HG03439 (cell line): Measurements from ENCODE around the gene KIF6.
"Not testable (repeated sequence)": the region's sequence is repeated elsewhere in the genome, so short reads cannot be mapped to it uniquely, and the experiment has no call there.

Source experiments
- ATAC-seq: cut with Tn5 transposase; IDR thresholded peaks from one replicate; pipeline ENCODE4 v1.9.1; 2021; ENCODE audit warnings: mild to moderate bottlenecking, moderate library complexity; ENCODE audit not compliant: unreplicated experiment

Gene KIF6

DNA sequence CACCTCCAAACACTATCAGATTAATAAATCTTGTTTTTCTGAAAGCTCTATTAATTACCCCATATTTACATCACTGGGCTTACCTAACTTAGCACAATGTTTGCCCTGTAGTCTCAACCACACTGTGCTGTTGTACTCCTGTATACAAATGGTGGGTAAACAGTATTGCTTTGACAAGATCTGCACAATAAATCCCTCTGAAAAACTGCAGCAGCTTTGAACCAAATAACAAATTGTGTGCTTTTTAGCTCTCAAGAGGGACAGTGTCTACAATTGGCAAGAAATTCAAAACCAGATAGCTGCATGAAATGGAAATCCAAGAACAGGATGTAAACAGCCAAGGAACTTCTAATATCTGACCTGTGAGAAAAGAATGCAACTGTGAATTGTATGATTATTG is 10.4 kb downstream of the KIF6 start:
- no peak for ATAC-seq

DNA sequence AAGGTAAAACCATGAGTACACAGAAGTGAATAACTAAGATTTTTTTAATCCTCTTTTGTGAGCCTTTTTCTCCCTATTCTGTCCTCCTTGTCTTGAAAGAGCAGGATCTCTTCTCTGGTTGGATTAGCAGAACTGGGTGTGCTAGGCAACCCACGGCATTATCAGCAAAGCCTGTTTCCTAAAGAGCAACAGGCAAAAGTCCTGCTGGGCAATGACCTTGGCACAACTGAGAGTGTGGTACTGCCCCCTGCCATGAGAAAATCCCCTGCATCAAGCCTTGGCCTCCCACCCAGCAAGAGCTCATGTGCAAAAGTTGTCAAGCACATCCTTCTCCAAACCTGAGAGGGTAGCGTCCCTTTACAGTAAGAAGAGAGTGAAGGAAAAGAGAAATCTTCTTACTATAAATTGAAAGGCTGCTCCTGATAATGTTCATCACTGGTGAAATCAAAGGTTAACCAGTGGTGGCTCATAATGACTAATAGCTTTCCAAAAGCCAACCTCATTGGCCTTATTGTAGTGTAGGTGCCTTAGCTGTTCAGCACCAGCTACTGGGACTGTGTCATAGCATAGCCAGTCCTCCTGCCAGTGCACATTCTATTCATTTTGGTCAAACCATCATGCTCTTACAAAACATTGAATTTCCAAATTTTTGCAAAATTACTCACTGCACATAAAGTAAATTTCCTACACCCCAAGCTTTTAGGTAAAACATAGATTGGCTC is 17.1 kb downstream of the KIF6 start:
- no peak for ATAC-seq

DNA sequence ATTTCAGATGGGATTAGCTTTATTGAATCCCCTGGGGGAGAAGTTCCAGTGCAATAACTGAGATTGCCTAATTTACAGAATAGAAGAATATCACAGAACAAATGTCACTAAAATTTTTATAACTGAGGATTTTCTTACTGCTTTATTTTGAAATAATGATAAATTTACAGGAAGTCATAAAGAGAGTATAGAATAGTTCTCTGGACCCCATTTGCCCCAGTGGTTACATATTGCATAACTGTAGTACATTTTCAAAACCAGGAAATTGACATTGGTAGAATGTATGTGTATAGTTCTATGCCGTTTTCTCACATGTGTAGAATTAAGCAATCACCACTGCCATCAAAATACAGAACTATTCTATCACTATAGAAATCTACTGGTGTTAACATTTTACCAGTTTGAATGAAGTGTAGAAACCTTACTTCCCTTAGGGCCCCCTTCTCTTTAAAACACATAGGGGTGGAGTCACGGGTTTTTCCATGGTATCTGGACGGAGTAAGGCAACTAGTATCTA is 18.3 kb downstream of the KIF6 start:
- ATAC-seq, result no peak

DNA sequence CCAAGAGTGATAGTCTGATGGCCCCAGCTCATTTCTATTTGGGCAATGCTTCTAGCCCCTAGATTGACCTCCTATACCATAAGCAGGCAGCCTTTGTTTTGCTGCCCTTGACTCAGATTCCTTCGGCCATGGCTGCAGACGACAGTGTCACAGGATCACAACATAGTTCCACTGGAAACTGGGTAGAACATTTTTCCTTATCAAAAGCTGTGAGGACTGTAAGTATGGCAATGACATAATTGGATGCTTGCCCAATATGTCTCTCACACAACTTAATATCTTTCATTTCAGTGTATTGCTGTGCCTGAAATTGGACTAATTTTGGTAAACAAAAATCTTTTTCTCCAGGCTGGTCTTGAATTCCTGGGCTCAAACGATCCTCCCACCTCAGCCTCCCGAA is 22.9 kb downstream of the KIF6 start:
- ATAC-seq, result no peak

DNA sequence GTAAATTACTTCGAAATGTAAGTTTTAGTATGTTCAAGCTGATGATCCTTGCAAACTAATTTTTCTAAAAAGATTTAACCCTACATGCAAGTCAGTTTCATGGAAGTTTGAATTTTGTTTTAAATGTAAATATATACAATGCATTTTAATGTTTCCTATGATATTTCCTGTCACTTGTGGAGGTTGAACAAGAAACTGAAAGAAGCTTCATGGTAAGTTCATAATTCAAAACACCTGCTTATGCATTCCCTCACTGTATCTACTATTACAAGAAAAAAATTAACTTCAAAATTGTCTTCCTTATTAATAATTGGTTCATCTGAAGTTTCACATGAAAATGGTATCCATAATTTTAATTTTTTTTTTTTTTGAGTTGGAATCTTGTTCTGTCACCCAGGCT is 24.8 kb downstream of the KIF6 start:
- ATAC-seq, result no peak

DNA sequence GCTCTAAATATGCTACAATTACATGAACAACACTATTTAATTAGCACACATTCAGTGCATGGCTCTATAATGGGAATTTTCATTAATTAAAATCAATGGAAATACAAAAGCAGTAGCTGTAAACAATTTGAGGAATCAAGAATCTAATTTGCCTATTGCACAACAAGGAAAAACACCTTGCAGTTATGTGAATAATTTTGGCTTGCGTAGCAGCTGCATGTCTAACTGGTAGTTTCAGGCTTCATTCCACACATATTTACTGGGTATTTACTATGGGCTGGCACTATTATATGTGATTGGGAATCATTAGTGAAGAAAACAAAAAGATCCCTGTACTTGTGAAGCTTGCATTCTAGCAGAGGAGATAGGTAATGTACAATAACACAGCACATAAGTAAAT is 26.4 kb downstream of the KIF6 start:
- no peak for ATAC-seq

DNA sequence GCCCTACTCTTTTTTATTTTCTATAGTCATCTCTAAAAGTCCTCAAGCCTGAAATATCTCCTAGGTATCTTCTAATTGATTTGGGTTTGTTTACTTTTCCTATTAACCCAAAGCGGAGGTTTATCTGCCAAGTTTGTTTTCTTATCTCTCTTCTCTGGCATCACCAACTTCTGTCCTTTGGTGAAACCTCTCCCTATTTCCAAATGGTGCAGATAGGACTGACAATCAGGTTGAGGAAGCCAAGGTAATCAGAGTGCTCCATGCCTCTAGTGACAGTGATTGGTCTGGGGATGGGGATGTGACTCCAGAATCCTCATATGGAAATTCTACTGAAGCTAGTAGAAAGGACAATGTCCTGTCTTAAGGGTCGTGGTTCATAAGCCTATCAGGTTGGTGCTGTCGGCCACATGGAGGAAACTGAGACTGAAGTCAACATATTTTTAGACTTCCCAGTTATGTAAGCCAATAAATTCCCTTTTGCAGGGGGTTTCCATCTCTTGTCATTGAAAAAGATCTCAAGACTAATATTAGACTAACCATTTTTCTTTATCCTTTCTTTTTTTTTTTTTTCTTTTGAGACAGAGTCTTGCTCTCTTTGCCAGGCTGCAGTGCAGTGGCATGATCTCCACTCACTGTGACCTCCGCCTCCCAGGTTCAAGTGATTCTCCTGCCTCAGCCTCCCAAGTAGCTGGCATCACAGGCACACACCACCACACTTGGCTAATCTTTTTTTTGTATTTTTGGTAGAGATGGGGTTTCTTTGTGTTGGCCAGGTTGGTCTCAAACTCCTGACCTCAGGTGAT is 28.0 kb downstream of the KIF6 start:
- ATAC-seq, result no peak

DNA sequence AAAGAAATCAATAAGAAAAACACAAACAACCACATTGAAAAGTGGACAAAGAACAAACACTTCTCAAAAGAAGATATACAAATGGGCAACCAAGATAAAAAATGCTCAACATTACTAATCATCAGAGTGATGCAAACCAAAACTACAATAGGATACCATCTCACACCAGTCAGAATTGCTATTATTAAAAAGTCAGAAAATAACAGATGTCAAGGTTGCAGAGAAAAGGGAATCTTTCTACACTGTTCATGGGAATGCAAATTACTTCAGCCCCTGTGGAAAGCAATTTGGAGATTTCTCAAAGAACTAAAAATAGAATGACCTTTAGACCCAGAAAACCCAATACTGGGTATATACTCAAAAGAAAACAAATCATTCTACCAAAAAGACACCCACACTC is 29.8 kb downstream of the KIF6 start:
- no peak for ATAC-seq

DNA sequence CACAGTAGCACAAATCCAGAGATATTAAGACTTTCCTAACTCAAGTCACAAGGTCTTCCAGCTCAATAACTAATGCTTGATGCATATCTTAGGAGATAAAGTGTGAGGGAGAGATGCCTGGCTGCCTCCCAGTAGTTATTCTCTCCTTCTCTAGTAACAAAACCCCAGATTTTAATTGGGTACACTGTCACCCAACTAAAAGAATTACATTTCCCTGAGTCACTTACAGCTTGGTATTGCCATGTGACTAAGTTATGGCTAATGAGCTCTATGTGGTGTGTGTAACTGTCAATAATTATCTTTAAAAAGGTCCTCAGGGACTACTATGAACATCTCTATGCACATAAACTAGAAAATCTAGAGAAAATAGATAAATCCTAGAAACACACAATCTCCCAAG is 32.0 kb downstream of the KIF6 start:
- ATAC-seq, result no peak

DNA sequence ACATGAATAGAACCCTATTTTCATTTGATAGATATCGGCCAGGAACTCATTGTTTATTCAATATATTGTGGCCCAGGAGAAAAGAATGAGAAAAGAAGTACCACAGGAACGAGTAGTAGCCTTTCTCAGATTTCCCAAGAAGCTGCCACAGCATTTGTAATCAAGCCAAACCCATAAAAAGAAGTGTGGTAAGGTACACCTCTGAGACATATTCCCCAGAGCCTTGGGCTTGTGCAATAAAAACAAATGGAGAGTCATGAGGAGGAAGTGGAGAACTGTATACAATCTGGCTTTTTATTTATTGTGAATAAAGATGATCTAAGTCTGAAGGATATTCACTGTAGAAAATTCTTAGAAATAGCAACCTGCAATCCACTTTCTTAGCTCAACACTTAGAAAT is 36.7 kb downstream of the KIF6 start:
- ATAC-seq, result no peak

DNA sequence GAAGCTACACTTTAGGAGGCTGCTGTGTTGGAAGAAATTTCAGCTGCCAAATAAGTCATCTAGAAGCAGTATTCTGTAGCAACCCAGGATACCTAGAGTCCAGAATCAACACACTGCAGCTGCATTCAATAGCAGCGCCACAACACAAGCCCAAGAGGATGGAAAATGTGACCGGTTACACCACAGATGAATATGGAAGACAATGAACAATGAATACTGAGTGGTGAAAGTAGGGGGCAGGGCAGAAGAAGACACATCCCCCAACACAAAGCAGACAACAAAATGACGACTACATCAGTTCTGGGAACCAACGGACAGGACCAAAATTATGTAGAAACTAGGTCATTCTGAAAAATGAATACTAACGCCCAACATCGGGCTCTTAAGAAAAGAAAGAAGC is 38.2 kb downstream of the KIF6 start:
- ATAC-seq, result no peak

DNA sequence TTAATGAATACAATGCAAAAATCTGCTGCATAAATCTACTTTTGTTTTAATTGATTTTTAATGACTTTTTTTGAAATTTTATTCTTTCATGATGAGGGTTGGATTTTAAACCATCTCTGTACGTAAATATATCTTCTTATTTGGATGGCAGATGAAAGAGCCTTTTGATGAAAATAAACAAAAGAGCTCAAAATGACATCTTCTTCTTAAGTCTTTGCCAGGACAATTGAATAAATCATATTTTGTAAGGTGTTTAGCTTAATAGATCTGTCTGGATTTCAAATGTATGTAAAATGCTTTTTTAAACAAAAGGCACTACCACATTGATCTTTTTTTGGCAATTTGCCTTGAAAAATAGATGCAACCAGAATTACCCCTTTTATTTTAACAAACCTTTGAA is 39.3 kb downstream of the KIF6 start:
- no peak for ATAC-seq

DNA sequence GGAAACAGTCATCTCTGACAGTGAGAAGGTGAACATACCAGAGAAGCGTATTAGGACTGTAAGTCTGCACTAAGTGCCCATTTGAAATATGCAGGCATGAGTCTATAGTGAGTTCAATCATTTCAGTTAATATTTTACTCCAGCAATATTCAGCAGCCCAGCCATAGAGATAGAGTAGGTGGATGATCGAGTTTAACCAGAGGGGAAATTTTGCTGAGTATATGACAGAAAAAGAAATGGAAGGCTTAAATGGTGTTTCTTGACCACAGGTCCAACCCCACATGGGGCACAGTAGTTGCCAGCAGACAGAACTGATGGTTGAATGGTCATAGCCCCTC is 39.8 kb downstream of the KIF6 start:
- no peak for ATAC-seq

DNA sequence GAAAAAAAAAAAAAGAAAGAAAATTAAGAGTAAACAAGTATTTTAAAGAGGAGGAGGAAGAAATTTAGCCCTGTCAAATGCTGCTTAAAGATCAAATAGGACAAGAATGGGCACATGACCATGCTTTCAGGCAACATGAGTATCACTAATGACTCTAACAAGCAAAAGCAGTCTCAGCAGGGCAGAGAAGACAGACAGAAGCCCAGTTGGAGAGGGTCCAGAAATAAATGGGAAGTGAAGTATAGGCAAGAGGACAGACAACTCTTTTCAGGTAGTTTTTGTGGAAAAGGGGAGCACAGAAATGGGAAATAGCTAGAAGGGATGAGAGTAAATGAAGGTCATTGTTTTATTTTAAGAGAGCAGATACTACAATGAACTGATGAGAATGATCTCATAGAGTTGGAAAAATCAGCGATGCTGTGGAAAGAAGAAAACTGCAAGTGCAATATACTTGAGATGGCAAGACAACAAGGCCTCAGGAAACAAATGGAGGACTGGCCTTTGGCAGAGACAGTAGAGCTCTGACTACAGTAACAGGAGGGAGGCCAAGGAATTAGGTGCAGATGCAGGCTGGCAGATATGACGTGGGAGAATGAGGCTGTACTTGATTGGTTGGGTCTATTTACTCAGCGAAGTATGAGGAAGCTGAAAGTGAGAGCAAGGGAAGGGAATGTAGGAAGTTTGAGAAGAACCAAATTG is 40.3 kb downstream of the KIF6 start:
- ATAC-seq, result no peak

DNA sequence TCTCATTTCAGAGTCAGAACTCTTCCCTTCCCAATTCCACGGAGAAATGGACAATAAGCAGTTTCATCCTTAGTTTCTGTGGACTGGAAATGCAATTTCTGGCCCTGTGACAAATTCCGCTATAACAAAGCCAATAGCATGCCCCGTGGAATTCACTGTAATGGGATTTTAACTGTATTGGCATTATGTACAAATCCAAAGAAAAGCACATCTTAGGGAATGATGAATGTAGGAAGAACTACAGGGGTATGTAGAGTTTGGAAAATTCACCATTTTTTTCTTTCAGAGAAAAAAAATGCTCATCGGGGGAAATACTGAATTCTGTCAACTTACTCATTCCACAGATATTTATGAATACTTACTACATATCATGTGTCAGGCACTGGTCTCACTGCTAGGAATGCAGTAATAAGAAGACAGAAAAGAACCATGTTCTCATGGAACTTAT is 43.5 kb downstream of the KIF6 start:
- ATAC-seq, result no peak

DNA sequence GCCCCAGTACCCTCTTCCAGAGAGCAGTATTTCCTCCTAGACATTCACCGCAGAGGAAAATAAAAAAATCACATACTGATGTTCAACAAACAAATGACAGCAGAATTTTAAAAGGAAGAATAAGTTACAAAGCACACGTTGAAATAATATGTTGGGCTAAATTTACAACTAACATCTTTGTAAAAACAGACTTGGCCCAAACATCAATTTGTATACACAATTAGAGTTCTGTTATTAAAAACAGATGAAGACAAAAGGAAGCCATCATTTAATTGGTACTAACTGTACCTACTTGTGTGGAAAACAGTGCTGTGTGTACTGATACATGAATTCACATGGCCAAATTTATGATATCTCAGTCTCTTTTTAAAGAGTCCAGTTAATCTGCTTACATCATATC is 46.3 kb downstream of the KIF6 start:
- no peak for ATAC-seq

DNA sequence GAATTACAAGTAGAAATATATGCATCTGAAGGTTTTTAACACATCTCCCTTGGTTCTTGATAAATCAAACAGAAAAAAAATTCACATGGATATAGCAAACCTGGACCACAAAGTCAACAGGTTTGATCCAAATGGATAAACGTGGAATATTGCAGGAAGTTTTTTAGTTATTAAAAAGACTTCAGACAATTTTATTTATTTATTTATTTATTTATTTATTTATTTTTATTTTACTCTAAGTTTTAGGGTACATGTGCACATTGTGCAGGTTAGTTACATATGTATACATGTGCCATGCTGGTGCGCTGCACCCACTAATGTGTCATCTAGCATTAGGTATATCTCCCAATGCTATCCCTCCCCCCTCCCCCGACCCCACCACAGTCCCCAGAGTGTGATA is 47.9 kb downstream of the KIF6 start:
- not testable (repeated sequence) for ATAC-seq

DNA sequence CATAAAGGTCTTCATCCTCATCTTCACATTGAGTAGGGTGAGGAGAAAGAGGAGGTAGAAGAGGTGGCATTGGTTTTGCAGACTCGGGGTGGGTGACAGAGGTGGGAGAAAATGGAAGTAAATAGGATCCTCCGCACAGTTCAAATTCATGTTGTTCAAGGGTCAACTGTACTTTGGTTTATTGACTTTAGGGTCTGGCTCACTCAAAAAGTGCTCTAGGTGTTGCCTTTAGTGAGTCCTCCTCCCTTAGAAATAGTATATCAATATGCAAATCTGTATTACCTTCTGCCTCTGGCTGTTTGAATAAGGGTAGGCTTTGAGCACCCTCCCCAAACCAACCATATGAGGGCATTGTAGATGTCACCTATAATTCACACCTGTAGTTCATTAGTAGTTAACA is 54.7 kb downstream of the KIF6 start:
- ATAC-seq, result no peak

DNA sequence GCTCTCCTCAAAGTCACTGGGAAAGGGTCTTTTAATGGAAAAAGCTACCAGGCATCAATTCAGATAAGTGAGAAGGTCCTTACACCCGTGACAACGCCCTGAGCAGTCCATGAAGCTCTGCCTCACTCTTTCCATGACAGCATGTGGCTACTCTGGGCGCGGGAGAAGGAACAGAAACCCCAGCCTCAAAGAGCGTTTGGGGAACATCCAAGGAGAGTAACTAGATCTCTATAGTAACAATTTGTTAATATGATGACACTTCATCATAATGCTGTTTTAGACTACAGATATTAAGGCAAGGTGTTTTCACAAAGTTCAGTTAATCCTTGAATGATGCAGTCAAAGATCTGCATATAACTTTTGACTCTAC is 55.2 kb downstream of the KIF6 start:
- ATAC-seq, result no peak

DNA sequence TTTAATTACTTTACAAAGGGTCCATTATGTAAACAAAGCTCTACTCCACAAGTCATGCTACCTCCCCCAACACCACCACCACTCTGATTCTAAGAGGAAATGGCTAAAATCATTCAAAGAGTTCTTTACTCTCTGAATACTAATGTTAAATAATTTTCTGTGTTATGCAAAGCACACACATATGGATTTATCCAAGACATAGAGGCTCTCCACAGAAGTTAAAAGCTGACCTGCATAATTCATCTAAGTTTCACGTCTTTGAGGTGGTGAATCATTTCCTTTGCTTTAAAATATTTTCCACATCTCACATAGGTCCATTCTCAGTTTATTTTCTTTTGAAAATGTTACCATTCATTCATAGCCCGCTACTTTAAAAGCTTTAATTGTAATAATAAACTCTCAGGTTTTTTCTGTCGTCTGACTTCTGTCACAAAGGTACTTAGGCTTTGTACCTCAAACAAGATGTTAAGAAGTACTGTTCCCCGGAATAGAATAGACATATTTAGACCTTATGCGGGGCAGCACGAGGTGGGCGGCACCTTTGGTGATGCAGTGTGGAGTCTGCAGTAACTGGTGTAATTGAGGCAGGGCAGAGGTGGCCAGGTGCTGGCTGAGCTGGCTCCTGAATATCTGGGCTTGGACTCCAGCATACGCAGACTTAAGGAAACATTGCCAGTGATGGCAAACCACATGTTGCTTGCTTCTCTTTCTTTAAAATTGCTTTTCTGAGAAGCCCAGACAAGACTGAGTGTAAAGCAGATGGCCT is 55.8 kb downstream of the KIF6 start:
- no peak for ATAC-seq
